OCI-LY3 (cell line): ENCODE results near the gene IGLL1.

Experiments used
- CTCF ChIP-seq: fragments of 200-600, 300-600 bp; sonication (generic); IDR thresholded peaks from 2 replicates; pipeline ENCODE4 v1.5.1; 2014; ENCODE audit warnings: antibody characterized with exemption, low read length, low read depth
- EZH2phosphoT487 ChIP-seq: fragments of 200-600 bp; shearing (Covaris generic); IDR thresholded peaks from 2 replicates; pipeline ENCODE4 v1.6.1; 2018; ENCODE audit warnings: antibody characterized with exemption, mixed run types, low read depth

- no peak for TF ChIP-seq CTCF
- no peak for TF ChIP-seq EZH2phosphoT487
Measured at GRCh38 chr22:23547818-23548500, 32.1 kb downstream of the IGLL1 start.
